GM19372 (cell line): ENCODE data around the gene NRXN3.

Experiments used
- ATAC-seq: cut with Tn5 transposase; IDR thresholded peaks from one replicate; pipeline ENCODE4 v1.9.1; 2021; ENCODE audit warnings: mild to moderate bottlenecking, low read depth, moderate library complexity; ENCODE audit not compliant: unreplicated experiment

The NRXN3 gene

DNA sequence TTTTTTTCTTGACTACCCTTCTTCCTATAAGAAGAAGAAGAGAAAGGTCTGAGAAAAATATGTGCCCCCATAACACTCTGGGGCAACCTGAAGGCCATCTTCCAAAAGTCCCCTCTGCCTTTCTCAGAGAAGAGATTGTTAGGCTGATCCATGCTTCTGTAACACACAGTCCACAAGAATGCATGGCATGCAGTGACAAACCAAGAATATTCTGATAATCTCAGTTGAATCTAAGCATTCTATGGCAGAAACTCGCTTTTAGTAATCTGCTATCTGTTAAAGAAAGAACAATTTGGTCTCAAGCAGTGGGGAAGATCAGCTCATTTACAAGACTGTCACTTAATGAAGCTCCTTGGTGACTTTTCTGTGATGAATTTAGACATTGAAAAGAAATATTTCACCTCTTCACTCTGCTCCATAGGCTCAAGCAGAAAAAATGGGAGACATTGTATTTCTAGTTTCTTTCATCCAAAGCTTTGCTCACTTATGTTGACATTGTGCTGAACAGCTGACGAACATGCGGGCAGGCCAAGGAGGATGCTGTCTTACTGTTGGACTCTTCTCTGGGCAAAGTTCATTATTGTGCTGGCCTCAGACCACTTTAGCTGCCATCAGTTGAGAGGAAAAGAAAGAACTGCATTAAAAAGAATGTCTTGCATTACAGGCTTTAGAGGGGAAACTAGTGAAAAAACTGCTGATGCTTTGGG, 1084.0 kb downstream of the NRXN3 start:
- ATAC-seq = no peak

DNA sequence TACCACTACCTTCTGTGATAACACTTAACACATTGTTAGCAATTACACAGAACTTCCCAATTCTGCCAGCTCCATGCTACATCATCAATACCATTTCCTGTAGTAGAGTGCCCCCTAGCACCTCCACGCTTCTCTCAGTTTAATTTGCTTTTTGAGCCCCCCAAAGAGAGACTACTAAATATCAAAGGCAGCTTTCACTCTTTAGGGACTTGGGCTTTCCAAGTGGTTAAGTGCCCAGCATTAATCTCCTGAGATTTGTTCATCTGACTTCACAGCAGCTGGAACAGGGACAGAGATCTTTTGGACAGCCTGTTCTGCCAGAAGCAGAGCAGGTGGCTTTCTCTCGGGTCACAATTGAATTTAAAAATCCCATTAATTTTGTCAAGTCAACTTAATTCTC, 1086.2 kb downstream of the NRXN3 start:
- no peak for ATAC-seq

DNA sequence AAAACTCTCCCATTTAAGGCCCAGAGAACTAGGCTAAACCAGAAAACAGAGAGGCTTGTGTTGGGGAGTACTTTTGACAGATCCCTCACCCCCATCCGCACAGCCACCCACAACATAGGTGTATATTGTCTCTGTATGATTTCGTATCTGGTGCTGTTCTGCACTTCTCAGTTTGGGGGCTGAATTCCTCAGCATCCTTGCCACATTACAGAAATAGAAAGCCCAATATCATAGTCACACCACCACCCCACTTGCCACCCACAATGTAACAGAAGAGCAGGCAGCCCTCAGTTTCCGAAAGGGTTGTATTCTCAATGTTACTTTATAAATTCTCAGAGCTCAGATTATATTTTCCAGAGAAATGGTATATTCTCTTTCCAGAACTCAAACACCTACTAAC, 1090.2 kb downstream of the NRXN3 start:
- ATAC-seq = no peak

DNA sequence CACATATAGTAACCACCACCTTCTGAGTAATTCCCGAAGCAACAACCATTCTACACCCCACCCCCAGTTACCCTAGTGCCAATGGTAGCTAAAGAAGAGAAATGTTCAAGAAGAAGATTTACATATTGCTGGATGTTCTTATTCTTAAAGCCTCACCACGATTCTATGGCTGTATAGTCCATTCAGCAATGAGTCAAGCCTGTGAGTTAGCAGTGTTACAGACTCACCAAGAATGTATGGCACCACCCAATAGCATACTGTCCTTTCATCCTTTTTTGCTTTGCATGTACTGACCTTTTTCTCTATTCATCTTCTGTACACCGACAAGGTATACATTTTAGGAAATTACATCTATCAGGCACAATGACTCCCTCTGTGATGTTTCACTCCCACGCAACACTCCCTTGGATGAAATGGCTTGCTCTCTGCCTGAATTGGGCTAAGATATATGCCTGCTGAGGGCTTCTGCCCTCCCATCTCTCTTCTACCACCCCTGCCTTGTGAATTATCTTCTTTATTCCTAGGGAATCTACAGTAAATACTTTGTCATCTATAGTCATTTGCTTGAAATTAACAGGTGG, 1095.3 kb downstream of the NRXN3 start:
- ATAC-seq = no peak

DNA sequence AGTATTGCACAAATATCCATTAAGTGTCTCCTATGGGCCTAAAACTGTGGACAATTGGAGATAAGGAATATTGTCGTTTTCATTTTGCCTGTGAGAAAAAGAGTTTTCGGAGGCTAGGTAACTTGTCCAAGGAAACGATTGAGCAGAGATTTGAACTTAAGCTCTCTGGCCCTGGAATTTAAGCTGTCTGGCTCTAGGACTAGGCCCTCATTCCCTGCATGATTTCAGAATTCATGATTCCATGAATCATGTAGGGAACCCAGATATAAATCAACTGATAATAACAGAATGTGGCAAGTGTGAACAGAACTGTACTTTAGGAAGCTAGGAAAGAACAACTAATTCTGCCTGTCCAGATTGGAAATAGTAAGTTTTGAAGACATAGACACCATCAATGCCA, 1100.2 kb downstream of the NRXN3 start:
- no peak for ATAC-seq

DNA sequence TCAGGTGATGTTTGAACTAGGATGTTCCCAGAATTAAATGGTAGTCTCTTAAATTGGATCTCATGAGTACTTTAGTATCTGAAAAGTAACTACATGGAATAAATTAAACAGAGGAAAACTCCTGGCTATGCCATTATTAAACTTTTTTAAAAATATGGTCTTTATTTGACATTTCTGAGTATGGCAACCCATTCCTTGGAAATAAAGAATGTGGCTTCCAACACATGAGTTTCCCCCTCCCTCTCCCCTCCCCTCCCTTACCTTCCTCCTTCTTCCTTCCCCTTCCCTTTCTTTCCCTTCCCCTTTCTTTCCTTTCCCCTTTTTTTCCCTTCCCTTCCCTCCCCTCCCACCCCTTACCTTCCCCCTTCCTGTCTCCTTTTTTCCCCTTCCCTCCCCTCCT, 1100.9 kb downstream of the NRXN3 start:
- ATAC-seq = no peak

DNA sequence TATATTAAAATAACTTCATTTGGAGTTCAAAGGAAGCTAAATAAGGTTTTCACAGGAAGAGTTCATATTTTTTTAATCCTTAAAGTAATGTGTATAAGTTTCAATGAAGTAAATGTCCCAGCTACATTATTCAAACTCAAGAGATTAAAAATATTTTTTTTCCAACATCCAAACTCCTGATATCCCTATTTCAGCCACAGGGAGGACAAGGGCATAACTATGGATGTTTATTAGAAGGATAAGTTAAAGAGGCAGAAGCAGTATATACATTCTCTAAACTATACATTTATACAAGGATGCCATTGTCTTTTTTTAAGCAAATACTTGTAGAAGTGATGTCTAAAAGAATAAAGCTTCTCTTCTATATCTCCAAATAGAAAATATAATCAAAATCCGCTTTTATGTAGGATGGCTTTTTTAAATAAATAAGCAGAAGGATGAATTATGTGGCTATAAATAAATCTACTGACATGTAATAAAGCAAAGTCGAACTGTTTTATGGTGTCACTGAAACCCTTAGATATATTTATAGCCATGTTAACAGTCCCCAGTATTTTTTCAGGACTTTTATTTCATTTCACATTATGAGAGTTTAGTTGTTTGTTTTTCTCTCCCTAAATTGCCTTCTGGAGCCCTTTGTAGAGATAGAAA, 1104.6 kb downstream of the NRXN3 start:
- ATAC-seq = no peak

DNA sequence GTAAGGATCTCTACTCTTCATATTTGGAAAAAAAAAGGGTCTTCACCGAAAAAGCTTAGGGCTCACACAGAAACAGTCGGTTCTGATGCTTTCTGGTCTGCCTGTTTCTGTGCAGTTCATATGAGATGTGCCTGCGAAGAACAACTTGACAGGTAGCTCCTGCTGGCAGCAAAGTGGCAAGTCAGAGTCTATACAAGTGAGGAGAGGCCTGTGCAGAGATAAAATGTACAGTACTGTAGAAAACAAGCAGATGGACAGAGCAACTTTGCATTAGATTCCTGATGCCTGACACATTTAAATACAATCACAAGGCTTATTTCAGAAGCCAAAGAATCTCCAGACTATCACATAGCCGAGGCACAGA, 1105.1 kb downstream of the NRXN3 start:
- ATAC-seq = no peak

DNA sequence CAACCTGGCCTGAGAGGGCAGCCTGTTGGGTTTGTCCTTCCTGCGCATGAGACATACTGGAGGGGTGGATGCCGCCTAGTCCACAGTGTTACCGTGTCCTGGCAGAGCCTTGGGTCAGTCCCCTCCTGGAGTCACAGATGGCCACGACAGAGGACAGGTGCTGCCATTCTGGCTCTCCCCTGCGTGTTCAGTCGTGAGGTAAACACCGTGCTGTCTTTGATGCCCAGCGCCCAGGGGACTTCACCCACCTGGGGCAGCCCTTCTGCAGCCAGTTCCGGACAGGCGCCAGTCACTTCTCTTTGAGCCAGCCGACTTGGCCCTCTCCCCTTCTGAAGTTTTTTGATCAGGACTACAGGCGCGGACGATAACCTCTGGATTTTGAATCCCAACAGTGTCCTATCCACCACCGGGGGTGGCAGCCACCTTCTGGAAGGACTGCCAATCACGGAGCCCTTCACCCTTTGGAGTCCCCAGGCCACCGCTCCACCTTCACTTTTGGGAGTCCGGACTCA, 1108.2 kb downstream of the NRXN3 start:
- no peak for ATAC-seq

DNA sequence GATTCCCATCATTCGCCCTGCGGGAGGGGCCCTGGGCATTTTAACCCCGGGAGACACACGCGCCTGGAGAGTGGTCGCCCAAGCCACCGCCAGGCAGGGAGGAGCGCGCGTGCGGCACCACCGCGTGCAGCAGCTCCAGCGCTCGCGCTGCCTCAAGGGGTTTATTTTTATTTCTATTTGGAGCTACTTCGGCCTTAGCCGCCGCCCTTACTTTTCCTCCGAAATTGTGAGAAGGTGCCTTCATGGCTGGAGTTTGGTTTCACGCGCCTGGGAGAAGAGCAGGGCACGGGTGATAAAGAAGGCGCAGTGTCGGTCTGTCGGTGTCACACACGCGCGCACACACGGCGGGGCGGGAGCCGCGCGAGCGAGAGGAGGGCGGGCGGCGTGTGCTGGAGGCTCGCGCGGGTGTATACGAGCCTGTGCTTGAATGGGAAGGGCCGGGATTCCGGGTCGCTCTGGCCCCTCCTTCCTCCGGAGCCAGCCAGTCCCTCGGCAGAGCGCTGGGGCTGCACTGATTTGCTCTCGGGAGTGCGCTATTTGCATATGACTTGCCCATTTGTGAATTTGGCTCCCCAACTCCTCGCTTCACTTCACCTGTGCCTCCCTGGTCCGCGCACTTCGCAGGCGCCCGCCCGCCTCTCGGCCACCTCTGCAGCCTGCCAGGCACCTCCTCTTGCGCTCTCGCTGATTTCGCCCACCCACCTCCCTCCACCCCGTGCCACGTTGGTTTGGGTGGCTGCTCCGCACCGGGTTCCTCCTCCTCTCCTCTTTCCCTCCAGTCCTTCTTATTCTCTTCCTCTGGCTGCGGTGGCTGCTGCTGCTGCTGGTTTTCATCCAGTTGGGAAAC, 1108.8 kb downstream of the NRXN3 start:
- ATAC-seq = no peak

DNA sequence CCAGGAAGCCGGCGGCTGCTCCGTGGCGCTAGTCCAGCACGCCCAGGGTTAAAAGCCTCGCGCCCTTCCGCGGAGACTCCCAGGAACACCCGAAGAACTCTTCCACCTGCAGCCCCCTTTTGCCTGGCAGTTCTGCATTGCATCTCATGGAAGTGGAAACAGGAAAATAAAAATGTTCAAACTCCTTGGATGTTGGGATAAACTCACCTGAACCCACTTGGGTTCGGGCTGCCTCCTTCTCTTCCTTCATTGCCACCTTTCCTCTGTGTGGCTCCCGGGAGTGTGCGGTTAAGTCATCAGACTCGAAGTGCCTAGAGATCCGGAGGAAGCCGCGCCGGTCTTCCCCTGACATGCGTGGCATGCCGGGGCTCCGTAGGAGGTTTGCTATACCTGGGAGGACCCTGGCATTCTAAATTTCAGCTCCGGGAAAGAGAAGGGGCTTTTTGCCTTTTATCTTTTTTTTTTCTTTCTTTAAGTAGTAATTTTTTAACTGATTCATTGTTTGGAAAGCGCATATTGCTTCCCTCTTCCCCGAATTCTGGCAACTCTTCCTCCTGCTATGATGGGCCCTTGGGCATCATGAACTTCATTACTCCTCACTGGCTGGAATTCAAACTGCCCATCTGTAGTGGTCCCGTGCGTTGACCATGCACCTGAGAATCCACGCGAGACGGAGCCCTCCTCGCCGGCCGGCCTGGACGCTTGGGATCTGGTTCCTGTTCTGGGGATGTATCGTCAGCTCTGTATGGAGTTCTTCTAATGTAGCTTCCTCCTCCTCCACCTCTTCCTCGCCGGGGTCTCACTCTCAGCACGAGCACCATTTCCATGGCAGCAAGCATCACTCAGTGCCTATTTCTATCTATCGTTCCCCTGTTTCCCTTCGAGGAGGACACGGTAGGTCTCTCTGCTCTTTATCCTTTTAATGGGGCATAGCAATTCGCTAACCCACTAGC, 1109.7 kb downstream of the NRXN3 start:
- no peak for ATAC-seq

DNA sequence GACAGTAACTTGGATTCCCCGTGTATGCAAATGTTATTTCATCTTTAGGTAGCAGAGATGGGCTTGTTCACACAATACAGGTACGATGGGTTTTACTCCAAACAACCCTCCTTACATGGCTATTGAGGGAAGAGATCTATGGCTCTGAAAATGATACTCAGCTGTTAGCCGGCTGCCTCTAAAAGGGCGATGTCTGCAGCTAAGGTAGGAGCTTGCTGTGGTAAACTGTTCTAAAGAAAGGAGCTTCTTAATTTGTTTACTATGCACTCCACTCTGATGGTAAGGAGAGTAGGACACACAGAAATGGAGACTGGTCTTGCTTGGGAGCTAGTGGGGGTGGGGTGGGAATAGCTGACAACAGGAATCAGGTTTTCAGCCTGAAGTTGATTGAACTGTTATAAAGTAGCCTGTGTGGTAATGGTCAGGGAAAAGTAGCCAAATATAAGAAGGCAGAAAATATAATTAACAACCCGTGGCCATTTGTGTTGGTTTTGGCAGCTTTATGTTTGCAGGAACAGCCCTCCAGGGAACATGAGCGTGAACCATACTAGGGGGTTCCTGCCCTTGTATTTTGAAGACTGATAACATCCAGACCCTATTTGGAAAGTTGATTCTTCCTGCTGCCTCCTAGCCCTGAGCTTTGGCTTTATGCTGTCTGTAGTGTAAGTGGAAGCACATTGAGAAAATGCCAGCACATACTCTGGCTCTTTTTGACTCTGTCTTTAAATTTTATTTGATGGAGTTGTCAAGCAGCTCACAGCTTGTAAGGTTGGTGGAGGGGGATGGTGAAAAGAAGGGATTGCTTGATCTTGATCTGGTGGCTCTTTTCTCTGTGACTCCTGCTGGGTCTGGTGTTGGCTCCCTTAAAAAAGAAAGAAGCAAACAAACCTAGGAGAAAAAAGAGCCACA, 1111.3 kb downstream of the NRXN3 start:
- no peak for ATAC-seq

DNA sequence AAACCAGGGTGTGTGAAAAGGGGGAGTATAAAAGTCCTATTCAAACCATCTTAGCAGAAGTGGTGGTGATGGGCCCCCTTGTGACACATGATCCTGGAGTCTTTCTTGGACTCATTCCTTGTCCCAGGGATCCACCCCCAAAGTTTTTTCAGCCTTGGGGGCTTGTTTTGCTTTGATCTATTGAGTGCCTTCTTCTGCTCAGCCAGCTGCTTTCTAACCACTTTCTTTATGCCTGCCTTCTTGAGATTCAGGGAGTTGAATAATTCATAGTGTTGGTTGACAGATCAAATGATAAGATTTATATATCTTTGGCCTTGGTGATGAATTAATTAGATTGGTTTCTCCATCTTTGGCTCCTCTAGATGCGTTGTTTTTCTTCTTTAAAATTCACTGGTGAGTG, 1114.4 kb downstream of the NRXN3 start:
- ATAC-seq = no peak

DNA sequence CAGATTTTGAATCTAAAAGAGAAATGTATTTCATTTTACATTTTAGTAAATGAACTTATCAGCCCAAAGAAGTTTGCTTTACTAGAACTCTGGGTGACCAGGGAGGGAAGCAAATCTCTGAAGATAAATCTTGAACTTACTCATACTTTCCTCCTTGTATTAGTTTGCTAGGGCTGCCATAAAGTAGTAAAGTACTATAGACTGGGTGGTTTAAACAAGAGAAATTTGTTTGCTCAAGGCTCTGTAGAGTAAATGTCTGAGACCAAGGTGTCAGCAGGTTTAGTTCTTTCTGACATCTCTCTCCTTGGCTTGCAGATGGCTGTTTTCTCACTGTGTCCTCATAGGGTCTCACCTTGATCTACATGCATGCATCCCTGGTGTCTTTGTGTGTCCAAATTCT, 1115.1 kb downstream of the NRXN3 start:
- no peak for ATAC-seq

DNA sequence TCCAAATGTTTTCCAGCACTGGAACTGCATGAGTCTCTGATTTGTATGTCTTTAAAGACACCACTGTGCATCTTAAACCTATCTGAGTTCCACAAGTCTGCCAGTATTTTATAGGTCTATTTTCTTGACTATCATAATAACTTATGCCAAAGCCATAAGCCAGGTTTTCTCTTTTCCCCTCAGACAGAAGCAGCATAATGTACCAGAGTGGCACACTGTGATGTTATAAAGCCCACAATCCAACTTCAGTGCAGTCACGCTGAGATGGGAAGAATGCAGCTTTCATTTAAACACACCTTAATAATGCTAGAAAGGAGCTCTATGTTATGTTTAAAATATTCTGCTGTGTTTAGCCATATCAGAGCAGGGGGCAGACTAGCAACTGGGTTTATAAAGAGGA, 1117.8 kb downstream of the NRXN3 start:
- no peak for ATAC-seq

DNA sequence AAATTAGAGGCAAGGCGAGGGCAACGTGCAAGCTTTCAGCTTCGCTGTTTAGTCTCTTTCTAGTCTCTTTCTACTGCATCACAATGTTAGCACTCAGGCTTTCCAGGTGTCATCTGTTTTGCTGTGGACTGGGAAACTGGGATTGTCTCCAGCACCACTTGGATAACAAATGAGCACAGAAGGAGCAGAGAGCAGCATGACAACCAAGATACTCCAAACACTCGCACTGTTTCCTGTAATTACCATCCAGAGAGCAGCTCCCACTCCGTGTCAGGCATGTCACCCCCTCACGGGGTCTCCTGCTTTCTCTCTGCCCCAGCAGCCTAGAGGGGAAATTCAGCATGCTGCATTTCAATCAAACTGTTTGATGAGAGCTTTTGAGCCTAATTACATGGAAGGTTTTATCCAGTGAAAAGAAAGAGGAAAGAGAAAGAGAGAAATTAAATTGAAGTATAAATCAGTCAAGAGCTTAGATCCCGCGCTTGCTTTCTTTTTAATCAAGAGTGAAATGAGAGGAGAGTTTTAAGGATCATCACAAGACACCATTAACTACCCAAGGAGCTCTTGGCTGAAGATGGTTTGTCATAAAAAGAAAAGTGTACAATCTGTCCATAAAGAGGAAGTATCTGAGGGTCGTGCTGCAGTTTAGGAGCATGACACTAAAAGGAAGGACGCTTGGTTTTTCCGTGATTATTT, 1123.5 kb downstream of the NRXN3 start:
- no peak for ATAC-seq

DNA sequence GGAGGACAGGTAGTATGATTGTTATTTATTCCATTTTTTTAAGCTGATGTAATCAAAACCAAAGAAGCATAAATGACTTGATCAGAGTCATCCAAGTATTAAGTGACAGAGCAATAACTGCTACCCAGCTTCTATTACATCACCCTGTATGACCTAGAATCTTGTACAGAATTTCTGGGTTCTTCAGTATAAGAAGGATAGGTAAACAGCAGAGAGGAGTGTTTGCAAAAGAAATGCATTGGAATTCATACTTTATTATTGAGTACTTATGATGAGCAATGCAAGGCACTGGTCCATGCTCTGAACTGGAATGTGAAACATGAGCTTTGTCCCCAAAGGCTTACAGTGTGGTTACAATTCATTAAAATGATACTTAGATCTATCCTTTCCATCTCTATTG, 1124.3 kb downstream of the NRXN3 start:
- ATAC-seq = no peak

DNA sequence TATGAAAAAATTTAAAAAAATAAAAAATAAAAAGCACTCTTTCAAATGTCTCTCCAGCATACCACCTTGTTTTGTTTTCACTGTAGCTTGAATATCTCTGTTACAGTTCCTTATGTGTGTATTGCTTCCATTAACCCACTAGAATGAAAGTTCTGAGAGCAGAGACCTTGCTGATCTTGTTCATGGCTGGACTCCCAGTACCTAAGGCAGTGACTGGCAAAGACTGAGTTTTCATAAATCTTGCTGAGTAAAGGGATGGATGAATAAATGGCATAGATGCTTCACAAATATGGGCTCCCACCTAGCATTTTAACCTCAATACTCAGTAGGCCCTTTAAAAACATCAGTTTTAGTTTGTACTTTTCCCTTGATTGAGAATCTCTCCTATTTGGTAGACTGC, 1125.2 kb downstream of the NRXN3 start:
- ATAC-seq = no peak
